Measurements from ENCODE around the gene ARHGAP26.

Gene ARHGAP26

GRCh38 chr5:142972064-142972570, 201.9 kb downstream of the ARHGAP26 start:
- Mint-ChIP-seq H3K36me3 (ENCODE audit: insufficient read depth) (no peaks in the 10 kb centered on the region), H3K27ac (peak overlapping the region; percentile 76 to 86), H3K27me3 (no peaks in the 10 kb centered on the region), H3K4me1 (ENCODE audit: low read depth in 2 of 2) (peaks cover 59 to 82% of the 10 kb centered on the region in 2 donors), H3K4me3 (peak overlapping the region; percentile 59 to 66), H3K9me3 (peaks cover 3 to 6% of the 10 kb centered on the region in 2 donors)
- DNase-seq (no peak), ATAC-seq (replicated peaks) (no peak)

GRCh38 chr5:142973932-142974331, 203.8 kb downstream of the ARHGAP26 start:
- Mint-ChIP-seq H3K27ac (peak overlapping the region; percentile 76), H3K4me3 (peak overlapping the region; percentile 41 to 66), H3K4me1 (ENCODE audit: low read depth in 2 of 2) (peaks cover 68 to 95% of the 10 kb centered on the region in 2 donors), H3K9me3 (peaks cover 3 to 6% of the 10 kb centered on the region in 2 donors), H3K36me3 (ENCODE audit: insufficient read depth) (no peaks in the 10 kb centered on the region), H3K27me3 (no peaks in the 10 kb centered on the region)
- ATAC-seq (replicated peaks), result no peak
- DNase-seq, result no peak

DNA sequence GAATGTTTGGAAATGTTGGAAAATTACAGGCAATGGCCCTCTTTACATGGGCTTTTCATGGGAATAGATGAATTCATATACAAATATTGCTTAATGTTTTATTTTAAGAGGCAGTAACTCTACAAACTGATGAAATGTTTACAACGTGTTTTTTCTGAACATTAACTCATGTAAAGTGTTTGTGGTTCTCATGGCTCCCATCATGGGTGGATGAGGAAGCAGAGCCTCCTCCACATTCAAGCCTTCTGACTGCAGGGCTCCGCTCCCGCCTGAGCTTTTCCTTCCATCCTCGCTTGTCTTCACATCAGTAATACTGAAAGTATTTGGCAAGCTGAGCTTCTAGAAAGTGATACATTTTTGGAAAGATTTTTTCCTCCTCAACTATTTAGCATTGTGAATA, 204.2 kb downstream of the ARHGAP26 start:
- Mint-ChIP-seq H3K36me3 (ENCODE audit: insufficient read depth) (no peaks in the 10 kb centered on the region), H3K27ac (peak overlapping the region; percentile 76), H3K4me1 (ENCODE audit: low read depth in 2 of 2) (peaks cover 67 to 98% of the 10 kb centered on the region in 2 donors), H3K4me3 (peak overlapping the region; percentile 41 to 66), H3K27me3 (no peaks in the 10 kb centered on the region), H3K9me3 (peaks cover 3 to 6% of the 10 kb centered on the region in 2 donors)
- ATAC-seq (replicated peaks) (no peak), DNase-seq (no peak)

- H3K4me1 Mint-ChIP-seq (ENCODE audit: low read depth in 2 of 2), result peaks cover 62 to 96% of the 10 kb centered on the region in 2 donors
- ATAC-seq (replicated peaks), result no peak
- no peak for DNase-seq
- H3K36me3 Mint-ChIP-seq (ENCODE audit: insufficient read depth), result no peaks in the 10 kb centered on the region
- H3K27ac Mint-ChIP-seq, result peak overlapping the region; percentile 96 to 97
- no peaks in the 10 kb centered on the region for H3K27me3 Mint-ChIP-seq
- peak overlapping the region; percentile 66 to 78 for H3K4me3 Mint-ChIP-seq
- H3K9me3 Mint-ChIP-seq, result peaks cover 0 to 3% of the 10 kb centered on the region in 2 donors
Measured at GRCh38 chr5:142976861-142977260, 206.7 kb downstream of the ARHGAP26 start.

- Mint-ChIP-seq H3K27me3 (no peaks in the 10 kb centered on the region), H3K9me3 (peaks cover 0 to 3% of the 10 kb centered on the region in 2 donors), H3K4me1 (ENCODE audit: low read depth in 2 of 2) (peaks cover 65 to 97% of the 10 kb centered on the region in 2 donors), H3K27ac (peak overlapping the region; percentile 96 to 97), H3K4me3 (peak overlapping the region; percentile 66 to 78), H3K36me3 (ENCODE audit: insufficient read depth) (peaks cover 4% of the 10 kb centered on the region)
- DNase-seq (peak; percentile 62 to 69 (median 68)), ATAC-seq (replicated peaks) (peak; percentile 97)
Measured at GRCh38 chr5:142977363-142978051, 207.3 kb downstream of the ARHGAP26 start.

DNA sequence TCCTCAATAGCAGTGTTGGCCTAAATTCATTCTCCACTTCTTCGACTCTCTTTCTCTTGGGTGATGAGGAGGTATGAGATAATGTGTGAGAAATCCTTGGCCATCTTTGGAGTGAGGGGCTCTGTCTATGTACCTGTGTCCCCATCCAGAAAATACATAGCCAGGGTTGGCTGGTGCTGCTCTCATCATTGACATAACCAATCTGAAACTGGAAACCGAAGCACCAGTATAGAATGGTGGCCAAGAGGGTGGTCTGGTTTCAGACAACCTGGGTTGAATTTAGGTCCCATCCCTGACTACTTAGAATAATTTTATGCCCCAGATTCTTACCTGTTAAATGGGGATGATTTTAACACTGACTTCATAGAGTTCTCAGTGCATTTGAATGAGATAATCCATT, 208.1 kb downstream of the ARHGAP26 start:
- H3K4me3 Mint-ChIP-seq, result peak overlapping the region; percentile 27 to 78
- peak overlapping the region; percentile 96 to 97 for H3K27ac Mint-ChIP-seq
- peaks cover 65 to 96% of the 10 kb centered on the region in 2 donors for H3K4me1 Mint-ChIP-seq (ENCODE audit: low read depth in 2 of 2)
- peaks cover 0 to 3% of the 10 kb centered on the region in 2 donors for H3K9me3 Mint-ChIP-seq
- peaks cover 4% of the 10 kb centered on the region for H3K36me3 Mint-ChIP-seq (ENCODE audit: insufficient read depth)
- no peaks in the 10 kb centered on the region for H3K27me3 Mint-ChIP-seq
- DNase-seq (no peak), ATAC-seq (replicated peaks) (no peak)

- H3K36me3 Mint-ChIP-seq (ENCODE audit: insufficient read depth), result peaks cover 4% of the 10 kb centered on the region
- no peak for ATAC-seq (replicated peaks)
- H3K4me3 Mint-ChIP-seq, result peak overlapping the region in 1 of 2 donors; percentile 43
- peaks cover 66 to 92% of the 10 kb centered on the region in 2 donors for H3K4me1 Mint-ChIP-seq (ENCODE audit: low read depth in 2 of 2)
- peak overlapping the region; percentile 96 to 97 for H3K27ac Mint-ChIP-seq
- DNase-seq, result no peak
- peaks cover 0 to 3% of the 10 kb centered on the region in 2 donors for H3K9me3 Mint-ChIP-seq
- H3K27me3 Mint-ChIP-seq, result no peaks in the 10 kb centered on the region
Measured at GRCh38 chr5:142978726-142979125, 208.5 kb downstream of the ARHGAP26 start.

DNA sequence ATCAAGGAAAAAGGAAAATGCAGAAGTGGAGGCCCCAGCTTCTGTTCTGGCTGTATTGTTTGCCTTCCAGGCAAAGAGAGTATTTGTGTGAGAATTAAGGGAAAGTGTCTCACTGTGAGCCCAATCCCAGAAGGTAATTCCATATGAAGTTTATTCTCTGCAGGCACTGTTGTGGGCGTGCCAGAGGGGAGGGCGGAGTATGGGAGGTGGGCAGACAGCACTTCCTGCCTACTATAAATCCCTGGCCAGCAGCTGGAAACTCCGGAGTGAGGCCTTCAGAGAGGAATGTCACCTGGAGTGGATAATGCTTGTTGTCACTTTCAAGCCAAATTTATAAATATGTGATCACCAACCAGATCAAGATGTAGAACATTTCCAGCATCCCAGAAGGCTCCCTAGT, 209.5 kb downstream of the ARHGAP26 start:
- Mint-ChIP-seq H3K9me3 (peaks cover 0 to 3% of the 10 kb centered on the region in 2 donors), H3K27ac (peak overlapping the region; percentile 96 to 97), H3K27me3 (no peaks in the 10 kb centered on the region), H3K4me1 (ENCODE audit: low read depth in 2 of 2) (peaks cover 68 to 91% of the 10 kb centered on the region in 2 donors), H3K4me3 (peak overlapping the region in 1 of 2 donors; percentile 43), H3K36me3 (ENCODE audit: insufficient read depth) (peaks cover 4% of the 10 kb centered on the region)
- ATAC-seq (replicated peaks) (no peak), DNase-seq (no peak)

DNA sequence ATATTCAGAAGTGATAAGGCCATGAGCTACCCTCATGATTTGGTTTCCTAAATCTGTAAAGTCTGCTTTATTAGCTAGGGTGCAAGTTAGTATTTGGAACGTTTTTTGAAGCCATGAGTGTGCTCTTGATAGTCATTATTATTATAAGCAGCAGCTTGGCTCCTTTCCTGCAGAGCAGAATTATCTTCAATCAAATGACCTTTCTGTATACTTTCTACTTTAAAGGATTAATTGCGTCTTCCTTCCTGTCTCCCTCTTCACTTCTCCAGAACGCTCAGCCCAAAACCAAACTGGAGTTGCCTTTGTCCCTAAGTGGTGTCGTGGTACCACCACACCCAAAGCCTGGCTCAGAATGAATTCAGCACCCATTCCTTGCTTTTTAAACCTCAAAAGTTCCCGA, 211.3 kb downstream of the ARHGAP26 start:
- peak overlapping the region; percentile 51 to 61 for H3K4me3 Mint-ChIP-seq
- H3K4me1 Mint-ChIP-seq (ENCODE audit: low read depth in 2 of 2), result peaks cover 66 to 80% of the 10 kb centered on the region in 2 donors
- peak overlapping the region; percentile 89 to 96 for H3K27ac Mint-ChIP-seq
- no peaks in the 10 kb centered on the region for H3K27me3 Mint-ChIP-seq
- peaks cover 11% of the 10 kb centered on the region for H3K36me3 Mint-ChIP-seq (ENCODE audit: insufficient read depth)
- no peak for ATAC-seq (replicated peaks)
- no peaks in the 10 kb centered on the region for H3K9me3 Mint-ChIP-seq
- no peak for DNase-seq

GRCh38 chr5:142981886-142982820, 212.0 kb downstream of the ARHGAP26 start:
- Mint-ChIP-seq H3K27ac (peak overlapping the region; percentile 89 to 96), H3K36me3 (ENCODE audit: insufficient read depth) (peaks cover 11% of the 10 kb centered on the region), H3K4me3 (peak overlapping the region; percentile 51 to 61), H3K4me1 (ENCODE audit: low read depth in 2 of 2) (peaks cover 65 to 79% of the 10 kb centered on the region in 2 donors), H3K27me3 (no peaks in the 10 kb centered on the region), H3K9me3 (no peaks in the 10 kb centered on the region)
- ATAC-seq (replicated peaks) (no peak), DNase-seq (no peak)

DNA sequence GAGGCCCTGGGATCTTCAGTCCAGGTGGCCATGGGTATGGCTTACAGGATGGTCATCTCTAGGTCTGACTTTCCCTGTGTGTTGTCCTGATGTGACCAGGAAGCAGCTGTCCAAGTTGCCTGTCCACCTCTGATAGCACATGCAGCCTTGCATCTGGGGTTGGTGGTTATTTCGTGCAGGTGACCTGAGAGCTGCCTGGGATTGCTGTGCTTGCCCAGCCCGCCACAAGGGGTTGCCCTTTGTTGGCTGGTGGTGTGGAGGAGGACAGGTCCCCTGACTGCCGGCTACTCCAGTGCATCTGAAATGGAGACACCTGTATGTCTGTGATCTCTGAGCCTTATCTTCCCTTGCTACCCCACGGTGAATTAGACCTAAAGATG, 212.6 kb downstream of the ARHGAP26 start:
- Mint-ChIP-seq H3K27ac (peak overlapping the region; percentile 89 to 96), H3K4me3 (peak overlapping the region in 1 of 2 donors; percentile 18), H3K4me1 (ENCODE audit: low read depth in 2 of 2) (peaks cover 60 to 72% of the 10 kb centered on the region in 2 donors), H3K27me3 (no peaks in the 10 kb centered on the region), H3K9me3 (no peaks in the 10 kb centered on the region), H3K36me3 (ENCODE audit: insufficient read depth) (peaks cover 11% of the 10 kb centered on the region)
- ATAC-seq (replicated peaks), result no peak
- no peak for DNase-seq

- no peak overlapping the region for H3K4me3 Mint-ChIP-seq
- DNase-seq, result no peak
- peak overlapping the region; percentile 39 to 84 for H3K27ac Mint-ChIP-seq
- no peaks in the 10 kb centered on the region for H3K9me3 Mint-ChIP-seq
- H3K27me3 Mint-ChIP-seq, result no peaks in the 10 kb centered on the region
- peaks cover 60 to 70% of the 10 kb centered on the region in 2 donors for H3K4me1 Mint-ChIP-seq (ENCODE audit: low read depth in 2 of 2)
- peaks cover 11% of the 10 kb centered on the region for H3K36me3 Mint-ChIP-seq (ENCODE audit: insufficient read depth)
- ATAC-seq (replicated peaks), result no peak
Measured at GRCh38 chr5:142984011-142984410, 213.8 kb downstream of the ARHGAP26 start.

DNA sequence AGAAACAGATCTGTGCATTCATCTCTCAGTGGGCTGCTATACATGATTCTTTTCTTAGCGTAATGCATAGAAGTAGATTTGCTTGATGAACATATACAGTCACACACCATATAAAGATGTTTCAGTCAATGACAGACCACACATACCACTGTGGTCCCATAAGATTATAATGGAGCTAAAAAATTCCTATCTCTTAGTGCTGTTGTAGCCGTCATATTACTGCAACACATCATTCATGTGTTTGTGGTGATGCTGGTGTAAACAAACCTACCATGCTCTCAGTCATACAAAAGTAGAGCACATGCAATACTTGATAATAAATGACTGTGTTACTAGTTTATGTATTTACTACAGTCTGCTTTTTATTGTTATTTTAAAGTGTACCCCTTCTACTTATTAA, 214.3 kb downstream of the ARHGAP26 start:
- peak overlapping the region; percentile 44 to 84 for H3K27ac Mint-ChIP-seq
- no peaks in the 10 kb centered on the region for H3K9me3 Mint-ChIP-seq
- no peaks in the 10 kb centered on the region for H3K27me3 Mint-ChIP-seq
- H3K36me3 Mint-ChIP-seq (ENCODE audit: insufficient read depth), result peaks cover 11% of the 10 kb centered on the region
- peak; percentile 48 for ATAC-seq (replicated peaks)
- H3K4me3 Mint-ChIP-seq, result peak overlapping the region in 1 of 2 donors; percentile 15
- H3K4me1 Mint-ChIP-seq (ENCODE audit: low read depth in 2 of 2), result peaks cover 58 to 68% of the 10 kb centered on the region in 2 donors
- no peak for DNase-seq

Measured in effector memory CD8-positive, alpha-beta T cell (primary cell).